Stomach (tissue), 4 donors: ENCODE data around the gene DDI2.

Experiments
- EP300 ChIP-seq: sonication (generic); formaldehyde crosslinking; IDR thresholded peaks from one replicate; pipeline ENCODE4 v1.6.1; 2017; ENCODE audit warnings: antibody characterized with exemption
- POLR2A ChIP-seq, 4 donors: fragments of 450-650 bp; IDR thresholded peaks; one replicate each; pipeline ENCODE4 v1.6.1; 2016; ENCODE audit warnings: antibody characterized with exemption in 4 of 4, control low read depth in 2 of 4, mild to moderate bottlenecking in 1 of 4, moderate library complexity in 1 of 4
- TF ChIP-seq, protein P1 (sequence below), 7 experiments: fragments of 450-650 bp in 4 of 7; fragments of 200-600 bp in 3 of 7; sonication (generic) in 3 of 7; IDR thresholded peaks; one replicate each; pipeline ENCODE4 v1.5.1; 2016 to 2019; ENCODE audit warnings: antibody characterized with exemption in 7 of 7, control low read depth in 2 of 7, mild to moderate bottlenecking in 1 of 7

DNA sequence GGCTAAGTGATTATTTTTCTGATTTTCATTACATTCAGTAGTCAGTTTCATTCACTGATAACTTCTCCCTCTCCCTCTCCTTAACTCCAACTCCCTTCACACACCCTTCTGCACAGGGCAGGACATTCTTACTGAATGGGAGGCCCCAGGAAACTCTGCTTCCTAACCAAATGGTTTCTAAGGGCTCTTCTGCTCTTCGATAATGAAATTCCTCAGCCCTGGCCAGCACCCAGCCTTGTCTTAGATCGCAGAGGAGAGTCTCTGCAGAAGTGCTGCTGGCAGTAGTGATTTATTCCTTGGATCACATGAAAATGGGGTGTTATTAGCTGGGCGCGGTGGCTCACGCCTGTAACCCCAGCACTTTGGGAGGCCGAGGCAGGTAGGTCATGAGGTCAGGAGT is 83.2 kb downstream of the DDI2 start:
- TF ChIP-seq, protein P1, sequence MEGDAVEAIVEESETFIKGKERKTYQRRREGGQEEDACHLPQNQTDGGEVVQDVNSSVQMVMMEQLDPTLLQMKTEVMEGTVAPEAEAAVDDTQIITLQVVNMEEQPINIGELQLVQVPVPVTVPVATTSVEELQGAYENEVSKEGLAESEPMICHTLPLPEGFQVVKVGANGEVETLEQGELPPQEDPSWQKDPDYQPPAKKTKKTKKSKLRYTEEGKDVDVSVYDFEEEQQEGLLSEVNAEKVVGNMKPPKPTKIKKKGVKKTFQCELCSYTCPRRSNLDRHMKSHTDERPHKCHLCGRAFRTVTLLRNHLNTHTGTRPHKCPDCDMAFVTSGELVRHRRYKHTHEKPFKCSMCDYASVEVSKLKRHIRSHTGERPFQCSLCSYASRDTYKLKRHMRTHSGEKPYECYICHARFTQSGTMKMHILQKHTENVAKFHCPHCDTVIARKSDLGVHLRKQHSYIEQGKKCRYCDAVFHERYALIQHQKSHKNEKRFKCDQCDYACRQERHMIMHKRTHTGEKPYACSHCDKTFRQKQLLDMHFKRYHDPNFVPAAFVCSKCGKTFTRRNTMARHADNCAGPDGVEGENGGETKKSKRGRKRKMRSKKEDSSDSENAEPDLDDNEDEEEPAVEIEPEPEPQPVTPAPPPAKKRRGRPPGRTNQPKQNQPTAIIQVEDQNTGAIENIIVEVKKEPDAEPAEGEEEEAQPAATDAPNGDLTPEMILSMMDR (IDR thresholded peaks at IDR 0.05): no peak
- TF ChIP-seq EP300 (no peak), POLR2A (IDR thresholded peaks at IDR 0.05) (no peak)
